HG02798 (cell line): ENCODE results near the gene RAB11FIP4.

Experiments used
- ATAC-seq: cut with Tn5 transposase; IDR thresholded peaks from one replicate; pipeline ENCODE4 v1.9.1; 2021; ENCODE audit warnings: mild to moderate bottlenecking; ENCODE audit not compliant: unreplicated experiment, poor library complexity

The RAB11FIP4 gene

GRCh38 chr17:31559584-31560501, 168.4 kb downstream of the RAB11FIP4 start:
- ATAC-seq: no peak

GRCh38 chr17:31560616-31561235, 169.3 kb downstream of the RAB11FIP4 start:
- ATAC-seq: no peak

GRCh38 chr17:31561469-31562375, 170.2 kb downstream of the RAB11FIP4 start:
- no peak for ATAC-seq

GRCh38 chr17:31562376-31562840, 170.9 kb downstream of the RAB11FIP4 start:
- ATAC-seq: no peak

- ATAC-seq: no peak
These were observed 172.8 kb downstream of the RAB11FIP4 start for GRCh38 chr17:31564291-31564690.

- no peak for ATAC-seq
These were observed 173.4 kb downstream of the RAB11FIP4 start for GRCh38 chr17:31564883-31565301.

- no peak for ATAC-seq
These were observed 174.2 kb downstream of the RAB11FIP4 start for GRCh38 chr17:31565652-31566051.

- no peak for ATAC-seq
These were observed 174.9 kb downstream of the RAB11FIP4 start for GRCh38 chr17:31566247-31566991.

- no peak for ATAC-seq
These were observed 175.5 kb downstream of the RAB11FIP4 start for GRCh38 chr17:31566992-31567373.

GRCh38 chr17:31568121-31568520, 176.6 kb downstream of the RAB11FIP4 start:
- ATAC-seq: no peak

- no peak for ATAC-seq
These were observed 177.1 kb downstream of the RAB11FIP4 start for GRCh38 chr17:31568539-31568938.

- ATAC-seq: no peak
These were observed 178.8 kb downstream of the RAB11FIP4 start for GRCh38 chr17:31570231-31570630.

GRCh38 chr17:31570951-31571892, 179.7 kb downstream of the RAB11FIP4 start:
- ATAC-seq: no peak

GRCh38 chr17:31572341-31572740, 180.9 kb downstream of the RAB11FIP4 start:
- ATAC-seq: no peak

- ATAC-seq: no peak
These were observed 181.6 kb downstream of the RAB11FIP4 start for GRCh38 chr17:31573047-31573446.

GRCh38 chr17:31573861-31574260, 182.4 kb downstream of the RAB11FIP4 start:
- ATAC-seq: no peak

- no peak for ATAC-seq
These were observed 183.0 kb downstream of the RAB11FIP4 start for GRCh38 chr17:31574458-31574857.

GRCh38 chr17:31575043-31575442, 183.6 kb downstream of the RAB11FIP4 start:
- ATAC-seq: no peak

- no peak for ATAC-seq
These were observed 187.8 kb downstream of the RAB11FIP4 start for GRCh38 chr17:31579265-31579664.
